SJSA1 (cell line): Measurements from ENCODE around the gene VAT1L. TPM values are rescaled to one million over a fixed set of nuclear protein-coding genes. Genes with fewer than 3 reads are reported as not detected.

Experiments used
- DNase-seq, 2 experiments: peaks; one replicate each; pipeline ENCODE4 v3.0.0-alpha.2; 2015 to 2020; ENCODE audit warnings: low spot score in 2 of 2, low read depth in 1 of 2
- H3K27ac ChIP-seq: fragments of 250-450 bp; sonication (Bioruptor Pico); 2 replicates; pipeline ENCODE4 v1.5.1; 2020; ENCODE audit warnings: mild to moderate bottlenecking, moderate library complexity
- H3K27me3 ChIP-seq: fragments of 250-450 bp; sonication (Bioruptor Pico); replicated peaks from 2 replicates; pipeline ENCODE4 v1.5.1; 2020; ENCODE audit warnings: mild to moderate bottlenecking, moderate library complexity
- H3K36me3 ChIP-seq: fragments of 250-450 bp; sonication (Bioruptor Pico); 2 replicates; pipeline ENCODE4 v1.5.1; 2020; ENCODE audit warnings: mild to moderate bottlenecking
- H3K4me1 ChIP-seq: fragments of 250-450 bp; sonication (Bioruptor Pico); replicated peaks from 2 replicates; pipeline ENCODE4 v1.6.1; 2021; ENCODE audit warnings: mild to moderate bottlenecking
- H3K4me3 ChIP-seq: fragments of 250-450 bp; sonication (Bioruptor Pico); 2 replicates; pipeline ENCODE4 v1.5.1; 2020; ENCODE audit warnings: mild to moderate bottlenecking
- H3K9me3 ChIP-seq: fragments of 250-450 bp; sonication (Bioruptor Pico); replicated peaks from 2 replicates; pipeline ENCODE4 v1.5.1; 2020; ENCODE audit warnings: mild to moderate bottlenecking
- total RNA-seq: library from RNA; depleted of rRNA; stranded (reverse); fragments of >200 nt; shearing (Covaris generic); gene quantifications from 2 replicates; pipeline ENCODE4 v1.2.3, GENCODE V29; 2014

VAT1L gene
- total RNA-seq, 1 experiment from 2014 or later = 0.24 TPM

GRCh38 chr16:77874347-77874746, 86.0 kb downstream of the VAT1L start:
- no peaks in the 10 kb centered on the region for H3K27me3 ChIP-seq
- H3K4me1 ChIP-seq = peaks cover 6% of the 10 kb centered on the region
- DNase-seq = no peak

DNA sequence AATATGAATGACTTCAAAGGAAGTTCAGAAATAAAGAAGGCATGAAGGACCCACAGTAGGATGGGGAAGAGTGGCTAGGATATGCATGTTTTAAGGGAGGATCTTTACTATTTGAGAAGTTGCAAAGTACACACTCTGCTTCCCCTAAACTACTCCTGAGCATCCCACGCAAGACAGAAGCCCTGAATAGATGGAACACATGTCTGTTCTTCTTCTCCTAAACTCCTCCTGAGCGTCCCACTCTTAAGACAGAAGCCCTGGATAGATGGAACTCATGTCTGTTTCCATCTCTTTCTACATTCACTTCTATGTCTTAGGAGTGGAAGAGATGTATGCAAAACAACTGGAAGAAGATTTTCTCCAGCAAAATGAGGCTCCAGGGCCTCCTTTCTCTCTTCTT, 88.4 kb downstream of the VAT1L start:
- H3K4me1 ChIP-seq = peaks cover 6% of the 10 kb centered on the region
- no peak overlapping the region for H3K4me3 ChIP-seq
- H3K36me3 ChIP-seq = no peaks in the 10 kb centered on the region
- no peak overlapping the region for H3K27ac ChIP-seq
- DNase-seq = no peak
- H3K27me3 ChIP-seq = no peaks in the 10 kb centered on the region
- H3K9me3 ChIP-seq = no peaks in the 10 kb centered on the region

More at GRCh38 chr16:77874347-77874746, 86.0 kb downstream of the VAT1L start:
- H3K4me3 ChIP-seq = no peak overlapping the region
- H3K9me3 ChIP-seq = no peaks in the 10 kb centered on the region
- H3K27ac ChIP-seq = no peak overlapping the region
- no peaks in the 10 kb centered on the region for H3K36me3 ChIP-seq

GRCh38 chr16:77877712-77878347, 89.5 kb downstream of the VAT1L start:
- H3K4me1 ChIP-seq = peaks cover 6% of the 10 kb centered on the region
- peak in 1 of 2 experiments; percentile 12 for DNase-seq
- H3K27me3 ChIP-seq = no peaks in the 10 kb centered on the region
- H3K36me3 ChIP-seq = no peaks in the 10 kb centered on the region
- H3K4me3 ChIP-seq = no peak overlapping the region
- no peaks in the 10 kb centered on the region for H3K9me3 ChIP-seq
- no peak overlapping the region for H3K27ac ChIP-seq

DNA sequence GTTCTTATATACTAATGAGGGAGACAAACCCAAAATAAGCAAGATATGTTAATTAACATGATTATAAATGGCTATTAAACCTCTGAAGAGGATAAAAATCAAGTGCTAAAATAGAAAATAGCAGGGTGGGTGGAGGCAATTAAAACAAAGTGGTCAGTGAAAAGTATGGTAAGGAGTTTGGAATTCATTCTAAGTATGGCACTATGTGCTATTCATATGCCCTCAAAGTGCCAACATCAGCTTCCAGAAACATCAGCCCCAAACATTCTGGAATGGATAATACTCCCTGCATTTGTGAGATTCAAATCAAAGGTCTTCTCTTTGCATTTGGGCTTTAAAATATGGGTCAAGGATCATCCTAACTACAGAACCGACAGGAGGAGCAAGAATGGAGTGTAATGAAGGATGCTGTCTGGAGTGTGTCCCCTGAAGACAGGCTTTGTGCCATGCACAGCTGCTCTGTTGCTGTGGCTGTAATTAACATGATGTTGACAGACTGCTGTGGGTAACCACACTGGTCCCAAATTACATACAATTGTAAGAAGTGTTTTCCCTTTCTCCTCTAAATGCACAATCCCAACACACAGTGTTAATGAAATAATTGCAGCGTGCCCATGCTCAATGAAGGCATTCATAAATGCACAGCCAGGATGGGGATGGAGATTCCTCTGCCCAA, 93.1 kb downstream of the VAT1L start:
- no peaks in the 10 kb centered on the region for H3K27me3 ChIP-seq
- H3K36me3 ChIP-seq = no peaks in the 10 kb centered on the region
- no peak for DNase-seq
- peaks cover 6% of the 10 kb centered on the region for H3K4me1 ChIP-seq
- H3K4me3 ChIP-seq = no peak overlapping the region
- no peaks in the 10 kb centered on the region for H3K9me3 ChIP-seq
- no peak overlapping the region for H3K27ac ChIP-seq

- no peaks in the 10 kb centered on the region for H3K9me3 ChIP-seq
- no peaks in the 10 kb centered on the region for H3K27me3 ChIP-seq
- no peak for DNase-seq
- peaks cover 6% of the 10 kb centered on the region for H3K4me1 ChIP-seq
- H3K27ac ChIP-seq = no peak overlapping the region
- no peak overlapping the region for H3K4me3 ChIP-seq
- no peaks in the 10 kb centered on the region for H3K36me3 ChIP-seq
These were observed 94.0 kb downstream of the VAT1L start for GRCh38 chr16:77882358-77882757.

- Histone ChIP-seq H3K36me3 (no peaks in the 10 kb centered on the region), H3K27ac (no peak overlapping the region), H3K27me3 (no peaks in the 10 kb centered on the region), H3K4me3 (no peak overlapping the region), H3K9me3 (no peaks in the 10 kb centered on the region), H3K4me1 (no peaks in the 10 kb centered on the region)
- no peak for DNase-seq
These were observed 97.4 kb downstream of the VAT1L start for GRCh38 chr16:77885571-77886295.

DNA sequence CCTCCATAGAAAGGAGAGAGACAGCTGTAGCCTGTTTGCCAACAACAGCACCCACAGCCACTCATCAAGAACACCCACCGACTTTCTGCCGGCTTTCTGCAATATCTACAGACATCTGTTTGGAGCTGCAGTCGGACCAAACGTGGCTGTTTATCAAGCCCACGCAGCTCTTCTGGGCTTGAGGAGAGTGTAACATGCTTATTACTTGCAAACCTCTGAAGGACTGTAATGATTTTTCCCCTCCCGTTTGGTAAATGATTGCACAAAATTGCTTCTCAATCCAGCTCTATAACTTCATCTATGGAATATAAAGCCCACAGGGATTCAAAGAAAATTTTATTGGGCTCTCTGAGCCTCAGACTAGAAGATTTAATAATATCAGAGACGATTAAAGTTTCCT, 100.5 kb downstream of the VAT1L start:
- Histone ChIP-seq H3K27ac (no peak overlapping the region), H3K9me3 (no peaks in the 10 kb centered on the region), H3K27me3 (no peaks in the 10 kb centered on the region), H3K36me3 (no peaks in the 10 kb centered on the region), H3K4me3 (no peak overlapping the region), H3K4me1 (no peaks in the 10 kb centered on the region)
- no peak for DNase-seq

GRCh38 chr16:77890075-77890474, 101.7 kb downstream of the VAT1L start:
- H3K27ac ChIP-seq = no peak overlapping the region
- H3K27me3 ChIP-seq = no peaks in the 10 kb centered on the region
- H3K4me1 ChIP-seq = no peaks in the 10 kb centered on the region
- H3K4me3 ChIP-seq = no peak overlapping the region
- H3K36me3 ChIP-seq = no peaks in the 10 kb centered on the region
- DNase-seq = no peak
- H3K9me3 ChIP-seq = no peaks in the 10 kb centered on the region

DNA sequence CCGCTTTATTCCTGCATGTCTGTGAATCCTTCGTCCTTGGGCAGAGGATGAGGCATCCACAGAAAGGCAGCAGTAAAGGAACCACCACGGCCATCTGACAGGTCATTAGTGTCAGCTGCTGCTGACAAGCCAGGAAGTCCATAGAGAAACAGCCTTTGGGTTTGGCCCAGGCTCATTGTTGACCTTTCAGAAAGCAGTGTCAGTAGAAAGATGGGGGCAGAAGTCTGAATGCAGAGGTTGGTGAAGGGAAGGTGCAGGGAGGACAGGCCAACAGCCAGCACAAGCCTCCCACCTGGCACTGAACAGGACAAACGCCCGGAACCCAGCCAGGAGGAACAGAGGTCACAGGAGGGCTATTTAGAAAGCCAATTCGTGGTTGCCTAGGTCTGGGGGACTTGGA, 105.8 kb downstream of the VAT1L start:
- no peak for DNase-seq
- no peaks in the 10 kb centered on the region for H3K4me1 ChIP-seq
- no peaks in the 10 kb centered on the region for H3K36me3 ChIP-seq
- H3K4me3 ChIP-seq = no peak overlapping the region
- no peaks in the 10 kb centered on the region for H3K27me3 ChIP-seq
- no peak overlapping the region for H3K27ac ChIP-seq
- no peaks in the 10 kb centered on the region for H3K9me3 ChIP-seq

- H3K4me3 ChIP-seq = no peak overlapping the region
- no peaks in the 10 kb centered on the region for H3K36me3 ChIP-seq
- no peaks in the 10 kb centered on the region for H3K9me3 ChIP-seq
- H3K4me1 ChIP-seq = no peaks in the 10 kb centered on the region
- H3K27ac ChIP-seq = no peak overlapping the region
- no peaks in the 10 kb centered on the region for H3K27me3 ChIP-seq
- no peak for DNase-seq
These were observed 107.6 kb downstream of the VAT1L start for GRCh38 chr16:77895962-77896361.

DNA sequence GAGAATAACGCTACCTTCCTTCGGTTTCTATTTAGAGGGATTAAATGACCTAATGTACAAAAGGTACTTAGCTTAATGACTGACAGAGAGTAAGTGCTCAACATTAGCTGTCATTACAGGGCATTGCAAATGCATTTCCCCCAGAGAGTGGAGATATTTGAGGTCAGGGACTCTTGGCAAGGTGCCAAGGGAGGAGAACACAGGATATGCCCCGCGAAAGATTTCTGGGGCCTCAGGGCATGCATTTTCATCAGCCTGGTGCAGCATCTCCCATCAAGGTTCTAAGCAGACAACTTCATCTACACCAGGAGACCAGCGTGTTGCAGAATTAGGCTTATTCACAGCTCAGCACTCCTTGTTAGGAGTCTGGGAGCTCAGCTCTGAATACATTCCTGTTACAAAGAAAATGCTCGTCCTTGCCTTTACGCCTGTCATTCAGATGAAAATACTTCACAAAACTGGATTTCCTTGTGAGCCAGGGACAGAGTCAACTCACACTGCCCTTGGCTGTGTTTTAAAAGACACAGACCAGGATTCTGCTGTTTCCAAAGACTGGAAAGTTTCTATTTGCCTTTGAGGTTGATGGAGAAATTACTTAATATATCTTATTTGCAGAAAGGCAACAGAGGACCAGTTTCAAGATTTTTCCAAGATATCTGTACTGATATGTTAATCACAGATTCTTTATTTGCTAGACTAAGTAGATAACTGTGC, 108.2 kb downstream of the VAT1L start:
- DNase-seq = no peak
- no peaks in the 10 kb centered on the region for H3K9me3 ChIP-seq
- no peaks in the 10 kb centered on the region for H3K27me3 ChIP-seq
- H3K4me3 ChIP-seq = no peak overlapping the region
- no peaks in the 10 kb centered on the region for H3K36me3 ChIP-seq
- no peak overlapping the region for H3K27ac ChIP-seq
- no peaks in the 10 kb centered on the region for H3K4me1 ChIP-seq

DNA sequence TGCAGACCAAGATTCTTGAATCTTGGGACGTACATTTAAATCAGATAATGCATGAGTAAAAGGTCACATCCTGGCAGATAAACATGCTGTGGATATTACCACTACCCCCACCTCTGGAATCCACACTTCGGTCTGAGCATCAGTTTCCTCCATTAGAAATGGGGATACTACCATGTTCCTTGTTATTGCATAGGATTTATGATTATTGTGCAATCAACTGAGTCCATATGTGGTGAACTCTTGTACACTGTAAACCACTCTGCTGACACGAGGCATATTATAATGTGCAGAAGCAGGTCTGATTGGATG, 108.7 kb downstream of the VAT1L start:
- no peak for DNase-seq
- no peak overlapping the region for H3K4me3 ChIP-seq
- no peak overlapping the region for H3K27ac ChIP-seq
- no peaks in the 10 kb centered on the region for H3K27me3 ChIP-seq
- no peaks in the 10 kb centered on the region for H3K4me1 ChIP-seq
- H3K36me3 ChIP-seq = no peaks in the 10 kb centered on the region
- no peaks in the 10 kb centered on the region for H3K9me3 ChIP-seq

DNA sequence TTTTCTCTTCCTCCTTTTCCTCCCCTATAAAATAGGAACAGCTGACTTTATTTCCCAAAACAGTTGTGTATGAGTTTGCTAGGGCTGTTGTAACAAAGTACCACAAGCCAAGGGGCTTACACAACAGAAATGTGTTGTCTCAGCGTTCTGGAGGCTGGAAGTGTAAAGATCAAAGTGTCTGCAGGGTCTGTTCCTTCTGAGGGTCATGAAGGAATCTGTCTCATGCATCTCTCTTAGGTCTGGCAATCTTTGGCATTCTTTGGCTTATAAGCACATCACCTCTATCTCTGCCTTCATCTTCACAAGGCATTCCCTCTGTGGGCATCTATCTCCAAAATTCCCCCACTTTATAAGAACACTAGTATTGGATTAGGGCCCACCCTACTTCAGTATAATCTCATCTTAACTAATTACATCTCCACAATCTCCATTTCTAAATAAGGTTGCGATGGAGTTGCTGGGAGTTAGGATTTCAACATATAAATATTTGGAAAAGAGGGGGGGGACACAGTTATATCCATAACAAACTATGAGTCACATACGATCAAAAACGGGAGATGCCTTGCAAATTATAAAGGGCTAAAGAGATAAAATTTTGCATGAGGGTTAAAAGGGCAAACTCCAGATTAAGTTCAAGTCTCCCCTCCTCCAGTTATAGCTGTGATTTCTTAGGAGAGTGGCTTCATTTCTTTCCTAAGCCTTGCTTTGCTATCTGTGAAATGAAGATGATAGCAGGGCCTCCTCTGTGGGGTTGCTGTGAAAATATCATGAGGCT, 109.7 kb downstream of the VAT1L start:
- no peak overlapping the region for H3K4me3 ChIP-seq
- no peak for DNase-seq
- H3K36me3 ChIP-seq = no peaks in the 10 kb centered on the region
- no peaks in the 10 kb centered on the region for H3K27me3 ChIP-seq
- H3K4me1 ChIP-seq = no peaks in the 10 kb centered on the region
- no peaks in the 10 kb centered on the region for H3K9me3 ChIP-seq
- H3K27ac ChIP-seq = no peak overlapping the region
